H1 (cell line): ENCODE data around the gene THAP4. TPM values are rescaled to one million over a fixed set of nuclear protein-coding genes. Genes with fewer than 3 reads are reported as not detected.

Source experiments
- BCL11A ChIP-seq, 2 experiments: IDR thresholded peaks; one replicate each; pipeline ENCODE4 v1.6.1; 2011; ENCODE audit warnings: low read depth in 2 of 2, low read length in 2 of 2, mild to moderate bottlenecking in 2 of 2
- CHD1 ChIP-seq: IDR thresholded peaks from 2 replicates; pipeline ENCODE4 v1.6.1; 2012; ENCODE audit warnings: low read depth, low read length, improper control_type of control experiment
- CHD7 ChIP-seq: fragments of 300-600 bp; sonication (generic); IDR thresholded peaks from 2 replicates; pipeline ENCODE4 v1.7.1; 2012; ENCODE audit warnings: low read length, moderate library complexity, mild to moderate bottlenecking, inconsistent platforms; ENCODE audit not compliant: insufficient replicate concordance
- KDM4A ChIP-seq: IDR thresholded peaks from one replicate; pipeline ENCODE4 v1.7.1; 2012; ENCODE audit warnings: low read depth, mild to moderate bottlenecking, moderate library complexity, low read length, inconsistent platforms; ENCODE audit not compliant: severe bottlenecking
- NRF1 ChIP-seq: IDR thresholded peaks from 2 replicates; pipeline ENCODE4 v1.6.1; 2011; ENCODE audit warnings: mild to moderate bottlenecking, low read depth, low read length, improper control_type of control experiment
- polyA plus RNA-seq, 7 experiments: library from polyadenylated mRNA; depleted of rRNA in 3 of 7; stranded (reverse) in 5 of 7; unstranded in 2 of 7; fragments of >200 nt in 5 of 7; fragments of 200-250 nt in 2 of 7; gene quantifications; 1 replicate in 5 of 7; 2 replicates in 1 of 7; 4 replicates in 1 of 7; pipeline versions ENCODE4 v1.2.1 to v1.2.3, GENCODE V29; 2011 to 2013; ENCODE audit warnings: missing spikeins in 2 of 7, mixed read lengths in 2 of 7
- total RNA-seq: library from RNA; stranded (reverse); fragmentation: NEBNext Ultra II Directional; extraction: Animal tissue kit (Norgen Biotek cat#: 25700); gene quantifications from 2 replicates; pipeline ENCODE4 v1.2.1, GENCODE V29; 2021

The THAP4 gene
- total and polyA plus RNA-seq, 2 of the 8 experiments (the other 6 are each of a cell fraction or from before 2014, with no cell fraction given): 78.9 to 83.6 TPM

- TF ChIP-seq CHD7 (no peak), CHD1 (no peak), KDM4A (no peak), NRF1 (no peak), BCL11A (IDR thresholded peaks at IDR 0.05; ENCODE audit: low read depth in 2 of 2, low read length in 2 of 2) (no peak)
Measured at GRCh38 chr2:241649404-241649803, 12.4 kb upstream of the THAP4 start (continued).
